GM18907 (cell line): ENCODE data around the gene TTC39C.
"Not testable (repeated sequence)": the region's sequence is repeated elsewhere in the genome, so short reads cannot be mapped to it uniquely, and the experiment has no call there.

Experiments used
- ATAC-seq: cut with Tn5 transposase; IDR thresholded peaks from one replicate; pipeline ENCODE4 v1.9.1; 2021; ENCODE audit warnings: mild to moderate bottlenecking, moderate library complexity; ENCODE audit not compliant: unreplicated experiment

Gene TTC39C

DNA sequence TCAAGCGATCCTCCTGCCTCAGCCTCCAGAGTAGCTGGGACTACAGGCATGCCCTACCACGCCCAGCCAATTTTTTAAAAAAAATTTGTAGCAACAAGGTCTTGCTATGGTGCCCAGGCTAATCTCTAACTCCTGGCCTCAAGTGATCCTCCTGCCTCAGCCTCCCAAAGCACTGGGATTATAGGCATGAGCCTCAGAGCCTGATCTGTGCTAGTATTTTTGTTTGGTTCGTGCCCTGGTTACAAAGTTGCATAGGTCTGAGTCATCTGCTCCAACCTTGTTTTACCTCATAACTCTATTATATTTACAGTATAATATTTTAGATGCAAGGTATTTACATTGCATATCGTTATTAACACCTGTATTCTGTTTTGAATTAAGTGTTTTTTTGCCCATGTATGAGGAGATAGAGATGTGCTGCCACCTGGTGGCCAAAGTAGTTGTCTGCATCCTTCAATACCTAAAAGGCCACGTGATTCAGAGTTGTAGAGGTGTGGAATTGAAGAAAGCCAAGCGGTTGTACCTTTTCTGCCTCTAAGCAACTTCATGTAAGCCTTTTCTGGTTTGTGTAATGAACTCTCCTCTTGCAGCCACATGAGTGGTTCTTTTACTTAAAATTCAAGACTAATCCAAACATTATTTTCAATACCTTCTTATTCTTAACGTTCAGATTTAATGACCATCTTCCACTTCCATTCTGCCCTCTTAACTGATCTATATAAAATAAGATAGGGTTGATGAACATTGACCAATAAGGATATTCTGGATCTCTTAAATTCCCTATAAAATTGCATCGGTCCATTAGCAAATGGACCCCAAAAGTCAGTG is 104.4 kb downstream of the TTC39C start:
- peak; percentile 66 for ATAC-seq

DNA sequence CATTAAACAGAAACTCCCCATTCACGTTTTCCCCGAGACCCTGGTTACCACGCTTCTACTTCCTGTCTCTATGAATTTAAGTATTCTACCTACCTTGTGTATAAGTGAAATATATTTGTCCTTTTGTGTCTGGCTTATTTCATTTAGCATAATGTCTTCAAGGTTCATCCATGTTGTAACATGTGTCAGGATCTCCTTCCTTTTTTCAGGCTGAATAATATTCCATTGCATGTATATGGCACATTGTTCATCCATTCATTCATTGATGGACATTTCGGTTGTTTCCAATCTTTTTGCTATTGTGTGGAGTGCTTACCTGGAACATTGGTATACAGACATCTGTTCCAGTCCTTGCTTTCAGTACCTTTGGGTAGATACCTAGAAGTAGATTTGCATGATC is 106.1 kb downstream of the TTC39C start:
- no peak for ATAC-seq

DNA sequence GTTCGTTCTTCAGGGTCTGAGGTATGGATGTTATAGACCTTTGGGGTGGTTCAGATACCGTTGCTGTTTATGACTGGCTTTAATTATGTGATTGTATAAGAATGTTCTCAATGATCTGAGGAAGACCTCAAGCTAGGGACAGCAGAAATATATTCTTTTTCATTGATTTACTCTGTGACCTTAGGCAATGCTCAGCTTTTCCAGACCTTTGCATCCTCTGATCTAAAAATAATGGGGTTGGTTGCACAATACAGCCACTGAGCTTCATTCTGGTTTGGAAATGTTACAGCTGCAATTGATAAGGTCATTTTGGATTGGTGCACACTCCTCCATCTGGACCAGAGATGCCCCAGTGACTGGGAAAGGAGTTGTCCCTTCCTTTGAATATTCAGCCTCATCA is 107.1 kb downstream of the TTC39C start:
- ATAC-seq: no peak

DNA sequence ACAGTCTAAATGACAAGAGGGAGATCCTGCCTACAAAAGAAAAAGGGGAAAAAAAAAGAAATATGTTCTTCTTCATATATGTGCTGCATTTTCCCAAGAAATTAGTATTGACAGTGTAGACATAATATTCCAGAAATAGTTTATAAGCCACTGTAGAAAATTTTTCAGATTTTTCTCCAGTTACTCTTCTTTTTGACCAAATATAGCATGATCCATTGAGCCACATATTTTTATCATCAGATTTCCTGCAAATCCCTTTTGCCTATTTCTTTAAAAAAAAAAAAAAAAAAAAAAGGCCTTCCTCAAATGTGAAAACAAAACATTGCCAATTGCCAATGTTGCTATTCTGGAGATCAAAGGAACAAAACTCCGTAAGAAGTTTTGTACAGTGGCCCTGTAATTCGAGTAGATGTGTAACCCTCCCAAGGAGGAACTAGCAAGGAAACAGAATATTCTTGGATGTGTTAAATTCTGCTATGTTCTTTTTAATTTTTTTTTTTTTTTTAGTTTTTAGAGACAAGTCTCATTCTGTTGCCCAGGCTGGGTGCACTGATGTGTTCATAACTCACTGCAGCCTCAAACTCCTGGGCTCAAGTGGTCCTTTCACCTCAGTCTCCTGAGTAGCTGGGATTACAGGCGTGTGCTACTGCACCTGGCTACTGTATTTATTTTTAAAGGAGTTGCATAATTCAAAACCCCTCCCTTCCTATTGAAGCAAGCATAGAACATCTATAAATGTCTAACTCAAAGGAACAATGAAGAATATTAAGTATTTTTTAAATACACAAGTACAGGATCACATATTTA is 111.8 kb downstream of the TTC39C start:
- no peak for ATAC-seq

DNA sequence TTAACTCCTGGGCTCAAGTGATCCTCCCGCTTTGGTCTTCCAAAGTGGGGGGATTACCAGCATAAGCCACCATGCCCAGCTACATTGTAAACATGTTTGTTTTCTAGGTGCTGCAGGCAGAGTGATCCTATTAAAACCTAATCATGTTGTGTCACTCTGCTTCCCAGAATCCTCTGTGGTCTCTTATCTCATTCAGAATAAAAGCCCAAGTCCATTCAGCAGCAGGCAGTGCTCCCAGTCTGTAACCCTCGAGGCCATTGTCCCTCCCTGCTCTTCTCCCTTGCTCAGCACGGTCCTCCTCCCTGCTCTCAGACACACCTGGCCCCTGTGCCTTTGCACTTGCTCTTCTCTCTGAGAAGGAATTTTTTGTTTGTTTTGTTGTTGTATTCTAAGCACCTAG is 113.2 kb downstream of the TTC39C start:
- no peak for ATAC-seq

DNA sequence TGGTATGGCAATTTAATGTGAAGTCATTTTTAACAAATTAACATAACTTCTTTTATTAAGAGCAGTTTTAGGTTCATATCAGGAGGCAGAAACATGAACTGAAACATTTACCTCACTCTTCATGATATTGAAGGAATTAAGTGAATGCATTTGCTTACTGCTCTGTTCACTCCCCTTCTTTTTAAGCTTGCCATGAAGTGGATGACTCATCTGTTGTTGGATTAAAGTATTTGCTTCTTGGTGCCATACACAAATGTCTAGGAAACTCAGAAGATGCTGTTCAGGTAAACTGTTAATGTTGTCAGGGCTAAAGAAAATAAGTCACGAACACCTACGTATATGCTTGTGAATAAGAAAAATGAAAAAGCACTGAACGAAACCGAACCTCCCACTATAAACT is 114.1 kb downstream of the TTC39C start:
- no peak for ATAC-seq

DNA sequence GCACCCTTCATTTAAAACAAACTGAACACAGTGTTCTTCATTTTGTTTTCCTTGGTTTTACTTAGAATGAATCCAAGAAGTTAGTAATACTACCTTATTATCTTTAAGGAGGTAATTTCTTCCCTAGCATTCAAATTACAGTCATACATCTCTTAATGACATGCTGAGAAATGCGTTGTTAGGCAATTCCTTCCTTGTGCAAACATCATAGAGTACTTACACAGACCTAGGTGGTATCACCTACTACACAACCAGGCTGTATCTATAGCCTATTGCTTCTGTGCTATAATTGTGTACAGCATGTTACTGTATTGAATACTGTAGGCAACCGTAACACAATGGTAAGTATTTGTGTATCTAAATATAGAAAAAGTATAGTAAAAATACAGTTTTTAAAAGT is 115.9 kb downstream of the TTC39C start:
- ATAC-seq: no peak

DNA sequence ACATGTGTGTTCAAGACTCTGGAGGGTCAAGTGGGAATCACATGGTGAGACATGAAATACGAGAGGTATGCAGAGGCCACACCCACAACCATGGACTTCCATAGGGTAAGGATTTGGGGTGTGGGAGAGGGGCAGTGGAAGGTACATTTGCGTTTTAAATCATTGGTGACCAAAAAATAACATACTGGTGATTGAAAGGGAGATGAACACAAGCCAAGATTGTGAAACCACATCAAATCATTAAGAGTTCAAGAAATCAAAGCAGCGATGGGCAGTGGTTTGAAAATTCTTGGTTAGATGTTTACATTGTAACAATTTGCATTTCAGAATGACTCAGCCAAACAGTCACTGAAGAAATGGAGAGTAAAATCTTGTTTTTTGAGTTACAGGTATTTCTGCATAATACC is 122.4 kb downstream of the TTC39C start:
- no peak for ATAC-seq

DNA sequence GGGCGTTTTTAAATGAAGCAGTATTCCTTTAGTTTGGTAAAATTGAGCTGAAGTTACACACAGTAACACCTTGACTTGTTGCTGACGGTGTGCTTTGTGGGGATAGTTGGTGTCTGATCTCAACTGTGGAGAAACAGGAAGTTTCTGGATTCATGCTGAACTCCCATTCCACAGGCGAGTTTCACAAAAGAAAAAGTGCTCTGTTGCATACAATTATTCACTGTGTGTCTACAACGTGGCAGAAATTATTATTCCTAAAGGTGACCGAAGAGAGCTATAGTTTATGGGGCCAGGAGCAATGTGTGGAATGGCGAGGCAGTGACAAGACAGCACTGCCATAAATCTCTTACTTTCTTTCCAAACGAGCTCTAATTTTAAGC is 123.8 kb downstream of the TTC39C start:
- peak; percentile 14 for ATAC-seq

DNA sequence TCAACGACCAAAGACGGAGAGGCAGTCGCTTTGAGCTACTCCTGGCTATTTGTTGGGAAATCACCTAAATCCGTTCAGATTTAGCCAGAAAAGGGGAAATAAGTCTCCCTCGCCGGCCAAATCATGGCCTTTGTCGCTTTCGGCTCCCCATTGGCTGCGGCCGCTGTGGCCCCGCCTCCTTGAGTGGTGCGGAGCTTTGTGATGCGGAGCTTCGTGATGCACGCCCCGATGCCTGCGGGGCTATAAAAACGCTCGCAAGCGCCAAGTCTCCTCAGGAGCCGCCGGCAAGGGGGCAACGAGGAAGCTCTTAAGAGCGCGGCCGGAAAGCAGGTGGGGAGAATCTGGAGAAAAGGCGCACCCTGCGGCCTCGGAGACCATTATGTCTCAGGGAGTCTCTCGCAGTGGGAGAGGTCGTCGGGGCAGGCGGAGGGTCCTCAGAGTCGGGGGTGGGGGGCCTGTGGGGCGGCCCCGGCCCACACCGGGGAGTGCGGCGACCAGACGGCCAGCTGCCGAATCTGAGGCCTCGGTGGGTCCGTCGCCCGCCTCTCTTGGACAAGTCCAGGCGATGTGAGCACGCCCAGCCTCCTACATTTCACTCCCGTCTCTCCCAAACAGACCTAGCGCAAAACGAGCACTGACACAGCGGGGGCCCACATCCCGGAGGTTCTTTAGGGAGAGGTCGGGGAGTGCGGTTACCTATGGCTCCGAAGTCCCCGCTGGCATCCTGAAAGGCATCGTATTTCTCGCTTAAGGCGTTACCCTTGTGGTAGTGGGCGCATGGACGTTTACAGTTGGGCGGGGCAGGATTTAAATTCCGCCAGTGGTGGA is 124.4 kb downstream of the TTC39C start, which contains the start of gene CABYR:
Gene CABYR, plus strand, starts transcription at position 274 of the 828 bp plus-strand sequence. CDS start 4,053 bp downstream, outside the sequence.
- ATAC-seq: peak; percentile 94

DNA sequence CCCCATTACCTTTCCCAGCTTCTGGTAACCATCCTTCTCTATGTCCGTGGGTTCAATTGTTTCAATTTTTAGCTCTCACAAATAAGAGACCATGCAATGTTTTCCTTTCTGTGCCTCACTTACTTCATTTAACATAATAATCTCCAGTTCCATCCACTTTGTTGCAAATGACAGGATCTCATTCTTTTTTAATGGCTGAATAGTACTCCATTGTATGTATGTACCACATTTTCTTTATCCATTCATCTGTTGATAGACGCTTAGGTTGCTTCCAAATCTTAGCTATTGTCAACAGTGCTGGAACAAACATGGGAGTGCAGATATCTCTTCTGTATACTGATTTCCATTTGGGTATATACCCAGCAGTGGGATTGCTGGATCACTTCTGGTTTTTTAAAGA is 126.1 kb downstream of the TTC39C start:
- no peak for ATAC-seq

DNA sequence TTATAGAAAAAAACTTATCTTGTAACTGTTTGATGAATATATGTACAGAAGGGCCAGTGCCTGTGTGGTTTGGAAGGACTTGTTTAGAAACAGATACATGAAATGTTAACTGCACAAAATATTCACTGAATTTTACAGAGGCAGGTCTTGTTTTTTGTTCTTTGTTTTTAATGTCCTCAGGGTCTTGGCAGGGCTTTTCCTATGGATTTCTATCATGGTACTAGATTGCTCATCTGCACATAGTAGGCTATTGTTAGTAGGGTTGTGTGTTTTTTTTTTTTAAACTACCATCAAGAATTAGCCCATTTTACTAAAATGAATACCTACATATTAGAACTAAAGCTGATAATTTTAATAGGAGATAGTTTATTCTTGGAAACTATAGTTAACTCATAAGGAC is 127.8 kb downstream of the TTC39C start:
- no peak for ATAC-seq

DNA sequence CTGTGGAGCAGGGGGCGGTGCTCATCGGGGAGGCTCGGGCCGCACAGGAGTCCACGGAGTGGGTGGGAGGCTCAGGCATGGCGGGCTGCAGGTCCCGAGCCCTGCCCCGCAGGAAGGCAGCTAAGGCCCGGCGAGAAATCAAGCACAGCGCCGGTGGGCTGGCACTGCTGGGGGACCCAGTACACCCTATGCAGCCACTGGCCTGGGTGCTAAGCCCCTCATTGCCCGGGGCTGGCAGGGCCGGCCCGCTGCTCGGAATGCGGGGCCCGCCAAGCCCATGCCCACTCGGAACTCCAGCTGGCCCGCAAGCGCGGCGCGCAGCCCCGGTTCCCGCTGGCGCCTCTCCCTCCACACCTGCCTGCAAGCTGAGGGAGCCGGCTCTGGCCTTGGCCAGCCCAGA is 135.0 kb downstream of the TTC39C start:
- not testable (repeated sequence) for ATAC-seq

DNA sequence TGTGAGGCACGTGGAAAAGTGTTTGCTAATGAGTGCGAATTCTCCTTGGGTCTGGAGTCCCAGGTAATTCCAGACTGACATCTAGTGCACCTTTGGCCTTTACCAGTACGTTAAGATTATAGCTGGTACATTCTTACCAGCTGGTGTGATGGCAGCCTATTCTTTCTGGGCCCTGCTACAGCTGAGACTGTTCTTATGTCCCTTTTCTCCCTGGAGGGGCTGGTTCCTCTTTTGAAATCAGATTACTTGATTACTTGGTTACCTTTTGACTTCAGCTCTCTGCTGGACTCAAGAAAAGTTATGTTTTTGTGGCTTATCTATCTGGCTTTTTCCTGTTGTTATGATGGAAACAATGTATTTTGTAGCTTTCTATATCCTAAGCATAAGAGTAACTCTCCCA is 138.8 kb downstream of the TTC39C start:
- no peak for ATAC-seq

DNA sequence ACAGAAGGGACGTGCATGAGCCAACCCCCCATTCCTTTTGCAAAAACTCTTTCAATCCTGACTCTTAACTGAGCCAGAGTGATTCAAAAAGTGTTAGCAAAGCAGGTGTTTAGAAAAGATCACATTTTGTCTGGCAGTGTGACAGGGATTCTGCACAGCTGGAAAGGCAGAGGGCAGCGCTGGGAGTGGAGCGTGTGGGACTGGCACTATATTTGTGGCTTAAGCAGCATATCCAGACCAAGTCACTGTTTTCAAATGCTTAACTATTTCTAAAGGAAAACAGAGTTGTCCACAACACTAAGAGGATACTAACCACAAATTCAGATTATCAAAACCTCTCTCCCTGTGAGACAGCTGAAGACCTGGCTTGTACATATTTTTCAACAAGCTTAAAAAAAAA is 143.3 kb downstream of the TTC39C start:
- ATAC-seq: no peak

DNA sequence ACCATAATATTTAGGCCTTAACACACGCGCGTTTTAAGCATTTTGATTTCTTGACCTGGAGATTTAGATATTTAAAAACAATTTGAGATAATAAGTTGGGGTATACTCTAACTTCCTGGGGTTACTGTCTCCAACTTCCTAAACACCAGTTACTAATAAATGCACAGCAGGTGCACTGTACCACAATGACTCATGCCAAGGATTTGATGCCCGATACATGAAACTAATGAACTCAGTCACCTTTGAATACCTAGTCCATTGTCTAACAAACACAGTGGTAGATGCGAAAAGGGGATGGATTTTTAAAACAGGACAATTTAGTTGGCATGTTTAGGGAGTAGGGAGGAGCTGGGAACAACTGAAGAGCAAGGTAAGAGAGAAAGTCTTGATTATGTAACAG is 145.5 kb downstream of the TTC39C start:
- no peak for ATAC-seq

DNA sequence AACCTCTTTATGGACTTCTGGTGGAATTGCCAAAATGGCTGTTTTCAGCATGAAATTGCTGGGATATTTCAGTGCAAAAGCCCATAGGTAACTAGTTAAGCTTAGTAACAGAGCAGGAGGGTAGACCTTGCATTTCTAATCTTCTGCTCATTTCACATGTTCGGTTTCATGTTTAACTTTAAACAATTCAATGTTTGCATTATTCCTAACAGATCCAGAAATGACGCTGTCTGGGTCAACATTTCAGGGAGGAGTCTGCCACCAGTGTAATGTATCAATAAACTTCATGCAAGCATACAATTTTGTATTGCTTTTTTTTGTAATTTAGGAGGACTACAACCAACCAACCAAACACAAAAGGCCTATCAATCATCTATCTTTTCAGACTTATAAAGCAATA is 146.8 kb downstream of the TTC39C start:
- no peak for ATAC-seq

DNA sequence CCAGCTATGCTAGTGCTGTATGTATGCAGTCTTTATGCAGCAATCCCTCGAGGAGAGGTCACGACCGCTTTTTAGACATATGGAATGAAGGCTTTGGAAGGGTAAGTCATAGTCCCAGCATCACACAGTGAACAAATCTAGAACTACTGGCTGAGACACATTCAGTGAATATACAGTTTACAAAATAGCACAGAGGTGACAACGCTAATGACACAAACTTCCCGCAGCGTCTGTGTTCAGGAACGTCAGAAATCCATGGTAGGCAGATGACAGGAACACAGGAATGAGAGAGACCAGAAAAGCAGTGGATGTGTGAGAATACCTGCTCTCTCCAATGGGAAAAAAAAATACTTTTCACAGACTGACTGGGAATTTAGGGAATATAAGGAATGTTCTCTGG is 153.9 kb downstream of the TTC39C start:
- ATAC-seq: no peak

DNA sequence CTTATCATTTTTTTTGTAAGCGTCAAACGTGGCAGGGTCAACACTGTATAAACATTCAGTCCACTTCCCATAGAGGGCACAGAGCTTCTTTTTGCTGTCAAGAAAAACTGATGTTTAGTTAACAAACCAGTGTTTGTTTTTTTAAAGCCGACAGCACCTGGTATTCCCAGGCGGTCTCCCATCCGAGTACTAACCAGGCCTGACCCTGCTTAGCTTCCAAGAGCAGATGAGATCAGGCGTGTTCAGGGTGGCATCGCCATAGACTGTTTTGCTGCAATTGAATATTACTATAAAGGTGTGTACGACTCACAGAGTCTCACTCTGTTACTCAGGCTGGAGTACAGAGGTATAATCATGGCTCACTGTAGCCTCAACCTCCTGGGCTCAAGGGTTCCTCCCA is 155.8 kb downstream of the TTC39C start:
- ATAC-seq: no peak

DNA sequence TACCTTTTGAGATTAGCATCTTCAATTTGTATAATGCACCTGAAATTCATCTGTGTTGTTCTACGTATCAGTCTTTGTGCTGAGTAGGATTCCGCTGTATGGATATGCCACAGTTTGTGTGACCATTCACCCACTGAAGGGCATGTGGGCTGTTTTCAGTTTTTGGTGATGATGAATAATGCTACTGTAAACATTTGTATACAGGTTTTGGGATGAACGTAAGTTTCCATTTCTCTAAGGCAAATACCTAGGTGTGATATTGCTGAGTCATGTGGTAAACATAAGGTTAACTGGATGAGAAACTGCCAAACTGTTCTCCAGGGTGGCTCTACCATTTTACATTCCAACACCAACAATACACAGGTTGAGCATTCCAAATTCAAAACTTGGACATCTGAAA is 159.4 kb downstream of the TTC39C start:
- ATAC-seq: no peak

DNA sequence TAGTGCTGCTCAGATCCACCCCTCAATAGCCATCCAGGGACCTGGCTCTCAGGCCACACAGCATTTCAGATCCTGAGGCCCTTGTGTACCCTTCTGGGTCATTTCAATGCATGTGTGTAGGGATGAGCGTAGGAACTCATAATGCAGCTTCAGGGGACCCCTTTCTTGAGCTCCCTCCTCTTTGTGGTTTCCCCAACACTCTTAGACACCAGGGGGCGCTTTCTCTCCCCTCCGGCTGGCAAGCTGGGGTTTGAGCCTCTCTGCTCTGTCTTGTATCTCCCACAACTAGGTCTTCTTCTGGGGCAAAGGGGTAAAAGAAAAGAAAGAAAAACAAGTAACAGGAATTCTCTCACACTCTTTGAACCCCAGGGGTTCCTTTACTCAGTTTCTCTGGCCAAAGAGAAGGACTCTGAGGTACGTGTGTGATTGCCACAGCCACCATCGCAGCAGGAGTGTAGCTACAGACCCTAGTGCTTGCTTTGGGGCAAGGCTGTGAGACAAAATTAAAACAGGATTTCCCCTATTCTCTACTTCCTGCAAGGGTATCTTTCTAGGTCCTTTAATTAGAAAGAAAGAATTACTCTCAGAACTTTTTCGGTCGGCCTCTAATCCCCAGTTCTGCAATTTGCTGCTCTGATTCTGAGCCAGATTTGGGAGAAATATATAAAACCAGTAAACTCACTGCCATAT is 162.3 kb downstream of the TTC39C start:
- peak; percentile 85 for ATAC-seq
